ENCODE data around the gene YEATS4.

The YEATS4 gene

DNA sequence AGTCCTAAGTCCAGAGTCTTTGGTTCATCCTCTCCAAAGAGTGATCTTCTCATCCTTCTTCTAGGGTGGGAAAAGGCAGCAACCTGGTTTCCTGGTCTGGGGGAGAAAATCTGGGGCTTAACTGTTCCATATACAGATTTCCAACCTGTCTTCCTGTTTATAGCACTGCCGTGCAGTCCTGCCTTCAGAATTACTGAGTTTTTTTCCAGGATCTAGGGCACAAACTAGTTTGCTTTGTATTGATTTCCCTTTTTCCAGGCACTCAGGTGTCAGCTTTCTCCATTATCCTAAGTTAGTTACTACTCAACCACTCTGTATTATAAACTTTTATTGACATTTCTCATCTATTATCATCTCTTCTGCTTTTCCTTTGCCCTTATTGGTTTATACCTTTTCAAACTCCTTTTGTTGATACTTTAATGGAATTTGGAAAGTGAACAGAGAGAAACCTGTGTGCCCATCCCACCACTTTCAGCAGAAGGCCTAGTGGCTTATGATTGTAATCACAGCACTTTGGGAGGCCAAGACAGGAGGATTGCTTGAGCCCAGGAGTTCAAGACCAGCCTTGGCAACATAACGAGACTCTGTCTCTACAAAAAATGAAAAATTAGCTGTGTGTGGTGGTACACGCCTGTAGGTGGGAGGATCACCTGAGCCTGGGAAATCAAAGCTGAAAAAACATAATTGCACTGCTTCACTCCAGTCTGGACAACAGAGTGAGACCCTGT lies 15.5 kb upstream of the YEATS4 start:
- Histone ChIP-seq H3K36me3 (ENCODE audit: insufficient read depth, low read depth, low read length) (no peaks in the 10 kb centered on the region), H3K9me3 (ENCODE audit: insufficient read depth, low read depth, low read length) (no peaks in the 10 kb centered on the region), H3K27me3 (ENCODE audit: insufficient read depth, low read length) (no peaks in the 10 kb centered on the region), H3K4me1 (ENCODE audit: insufficient read depth, low read length) (no peaks in the 10 kb centered on the region), H3K9ac (ENCODE audit: low read depth, low read length) (no peak overlapping the region), H3K4me3 (ENCODE audit: low read length) (no peak overlapping the region), H3K27ac (ENCODE audit: low read length) (no peak overlapping the region)

GRCh38 chr12:69345077-69345476 lies 14.5 kb upstream of the YEATS4 start:
- no peaks in the 10 kb centered on the region for H3K4me1 ChIP-seq (ENCODE audit: insufficient read depth, low read length)
- no peak overlapping the region for H3K9ac ChIP-seq (ENCODE audit: low read depth, low read length)
- no peak overlapping the region for H3K27ac ChIP-seq (ENCODE audit: low read length)
- no peaks in the 10 kb centered on the region for H3K36me3 ChIP-seq (ENCODE audit: insufficient read depth, low read depth, low read length)
- H3K27me3 ChIP-seq (ENCODE audit: insufficient read depth, low read length), result no peaks in the 10 kb centered on the region
- no peak overlapping the region for H3K4me3 ChIP-seq (ENCODE audit: low read length)
- no peaks in the 10 kb centered on the region for H3K9me3 ChIP-seq (ENCODE audit: insufficient read depth, low read depth, low read length)

DNA sequence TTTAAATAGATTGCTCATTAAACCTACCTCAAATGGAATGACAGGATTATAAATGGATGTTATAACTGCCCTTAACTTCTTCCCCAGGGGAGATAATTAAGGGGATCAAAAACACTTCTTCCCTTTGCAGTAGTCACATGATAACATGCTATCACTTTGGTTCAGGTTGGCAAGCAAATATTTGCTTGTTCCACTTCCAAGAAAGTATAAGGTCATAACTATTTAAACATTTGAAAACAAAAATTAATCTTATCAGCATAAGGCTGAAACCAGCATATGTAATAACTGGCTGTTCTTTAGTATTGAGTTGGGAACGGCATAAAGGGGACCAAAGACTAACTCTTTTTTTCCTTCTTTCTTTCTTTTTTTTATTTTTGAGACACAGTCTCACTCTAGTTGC lies 13.8 kb upstream of the YEATS4 start:
- Histone ChIP-seq H3K4me3 (ENCODE audit: low read length) (no peak overlapping the region), H3K27ac (ENCODE audit: low read length) (no peak overlapping the region), H3K27me3 (ENCODE audit: insufficient read depth, low read length) (no peaks in the 10 kb centered on the region), H3K36me3 (ENCODE audit: insufficient read depth, low read depth, low read length) (no peaks in the 10 kb centered on the region), H3K9me3 (ENCODE audit: insufficient read depth, low read depth, low read length) (no peaks in the 10 kb centered on the region), H3K4me1 (ENCODE audit: insufficient read depth, low read length) (no peaks in the 10 kb centered on the region), H3K9ac (ENCODE audit: low read depth, low read length) (no peak overlapping the region)

GRCh38 chr12:69348162-69348938 lies 11.2 kb upstream of the YEATS4 start, which contains the start of gene LYZ:
LYZ (plus strand) TSS chr12:69348381; CDS start chr12:69348409, 28 bp downstream.
- Histone ChIP-seq H3K9ac (ENCODE audit: low read depth, low read length) (no peak within 1 kb of the TSS), H3K36me3 (ENCODE audit: insufficient read depth, low read depth, low read length) (no peaks in the 10 kb centered on the region), H3K4me3 (ENCODE audit: low read length) (no peak within 1 kb of the TSS), H3K9me3 (ENCODE audit: insufficient read depth, low read depth, low read length) (no peaks in the 10 kb centered on the region), H3K4me1 (ENCODE audit: insufficient read depth, low read length) (no peaks in the 10 kb centered on the region), H3K27me3 (ENCODE audit: insufficient read depth, low read length) (no peaks in the 10 kb centered on the region), H3K27ac (ENCODE audit: low read length) (no peak within 1 kb of the TSS)

- no peak overlapping the region for H3K9ac ChIP-seq (ENCODE audit: low read depth, low read length)
Measured at GRCh38 chr12:69350002-69350626, 9.4 kb upstream of the YEATS4 start.

GRCh38 chr12:69350777-69351176 lies 8.8 kb upstream of the YEATS4 start:
- Histone ChIP-seq H3K9me3 (ENCODE audit: insufficient read depth, low read depth, low read length) (no peaks in the 10 kb centered on the region), H3K4me1 (ENCODE audit: insufficient read depth, low read length) (no peaks in the 10 kb centered on the region), H3K27me3 (ENCODE audit: insufficient read depth, low read length) (no peaks in the 10 kb centered on the region), H3K36me3 (ENCODE audit: insufficient read depth, low read depth, low read length) (no peaks in the 10 kb centered on the region), H3K27ac (ENCODE audit: low read length) (no peak overlapping the region), H3K4me3 (ENCODE audit: low read length) (no peak overlapping the region), H3K9ac (ENCODE audit: low read depth, low read length) (no peak overlapping the region)

More at GRCh38 chr12:69350002-69350626, 9.4 kb upstream of the YEATS4 start:
- Histone ChIP-seq H3K9me3 (ENCODE audit: insufficient read depth, low read depth, low read length) (no peaks in the 10 kb centered on the region), H3K4me3 (ENCODE audit: low read length) (no peak overlapping the region), H3K27me3 (ENCODE audit: insufficient read depth, low read length) (no peaks in the 10 kb centered on the region), H3K4me1 (ENCODE audit: insufficient read depth, low read length) (no peaks in the 10 kb centered on the region), H3K36me3 (ENCODE audit: insufficient read depth, low read depth, low read length) (no peaks in the 10 kb centered on the region), H3K27ac (ENCODE audit: low read length) (no peak overlapping the region)

DNA sequence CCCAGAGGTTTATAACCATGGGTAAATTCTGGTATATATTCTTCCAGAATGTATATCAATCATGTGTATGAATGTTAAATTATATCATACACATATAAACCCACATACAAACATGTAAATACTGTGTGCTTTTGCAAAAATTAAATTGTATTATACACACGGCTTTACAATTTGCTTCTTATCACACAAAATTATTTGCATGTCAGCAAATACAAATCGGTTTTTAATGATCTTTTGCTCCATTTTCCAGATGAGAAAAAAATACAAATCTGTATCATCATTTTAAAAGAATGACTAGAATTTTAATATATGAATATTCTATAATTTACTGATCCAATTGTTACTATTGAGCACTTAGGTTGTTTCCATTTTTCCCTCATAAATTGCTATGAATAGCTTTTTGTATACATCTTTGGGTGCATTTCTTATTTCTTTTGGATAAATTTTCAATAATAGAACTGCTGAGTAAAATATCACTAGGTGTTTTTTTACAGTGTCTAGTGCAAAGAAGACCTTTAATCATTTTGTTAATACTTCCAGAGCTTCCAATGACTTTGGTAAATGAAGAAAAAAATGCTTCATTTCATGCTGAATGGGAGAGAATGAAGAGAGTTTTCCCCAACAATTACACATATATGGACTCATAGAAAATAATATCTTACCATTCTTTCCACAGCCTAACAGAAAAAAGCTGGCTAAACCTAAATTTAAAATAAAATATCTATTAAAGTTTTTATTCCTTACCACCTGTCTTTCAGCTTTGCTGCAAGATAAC lies 7.9 kb upstream of the YEATS4 start:
- Histone ChIP-seq H3K9me3 (ENCODE audit: insufficient read depth, low read depth, low read length) (no peaks in the 10 kb centered on the region), H3K27me3 (ENCODE audit: insufficient read depth, low read length) (no peaks in the 10 kb centered on the region), H3K27ac (ENCODE audit: low read length) (no peak overlapping the region), H3K4me1 (ENCODE audit: insufficient read depth, low read length) (no peaks in the 10 kb centered on the region), H3K36me3 (ENCODE audit: insufficient read depth, low read depth, low read length) (no peaks in the 10 kb centered on the region), H3K9ac (ENCODE audit: low read depth, low read length) (no peak overlapping the region), H3K4me3 (ENCODE audit: low read length) (no peak overlapping the region)

DNA sequence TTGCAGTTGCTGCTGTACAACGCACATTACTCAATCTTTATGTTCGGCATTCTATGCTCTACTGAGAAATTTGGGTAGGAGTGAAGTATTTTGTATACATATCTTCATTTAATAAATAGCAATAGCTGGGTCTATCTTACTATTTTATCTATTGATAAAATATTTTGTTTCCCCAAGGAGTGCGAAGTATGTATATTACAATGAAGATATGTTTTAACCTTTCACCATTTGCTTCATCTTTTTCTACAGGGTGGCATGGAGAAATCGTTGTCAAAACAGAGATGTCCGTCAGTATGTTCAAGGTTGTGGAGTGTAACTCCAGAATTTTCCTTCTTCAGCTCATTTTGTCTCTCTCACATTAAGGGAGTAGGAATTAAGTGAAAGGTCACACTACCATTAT lies 6.6 kb upstream of the YEATS4 start:
- no peak overlapping the region for H3K27ac ChIP-seq (ENCODE audit: low read length)
- H3K4me3 ChIP-seq (ENCODE audit: low read length), result no peak overlapping the region
- no peaks in the 10 kb centered on the region for H3K4me1 ChIP-seq (ENCODE audit: insufficient read depth, low read length)
- no peaks in the 10 kb centered on the region for H3K36me3 ChIP-seq (ENCODE audit: insufficient read depth, low read depth, low read length)
- no peaks in the 10 kb centered on the region for H3K9me3 ChIP-seq (ENCODE audit: insufficient read depth, low read depth, low read length)
- no peaks in the 10 kb centered on the region for H3K27me3 ChIP-seq (ENCODE audit: insufficient read depth, low read length)
- H3K9ac ChIP-seq (ENCODE audit: low read depth, low read length), result no peak overlapping the region

GRCh38 chr12:69354172-69354555 lies 5.4 kb upstream of the YEATS4 start:
- no peak overlapping the region for H3K4me3 ChIP-seq (ENCODE audit: low read length)
- H3K9me3 ChIP-seq (ENCODE audit: insufficient read depth, low read depth, low read length), result no peaks in the 10 kb centered on the region
- peaks cover under 1% of the 10 kb centered on the region; the same call in 1 of the 2 replicates for H3K4me1 ChIP-seq (ENCODE audit: insufficient read depth, low read length)
- H3K27ac ChIP-seq (ENCODE audit: low read length), result no peak overlapping the region
- no peak overlapping the region for H3K9ac ChIP-seq (ENCODE audit: low read depth, low read length)
- H3K36me3 ChIP-seq (ENCODE audit: insufficient read depth, low read depth, low read length), result no peaks in the 10 kb centered on the region
- H3K27me3 ChIP-seq (ENCODE audit: insufficient read depth, low read length), result no peaks in the 10 kb centered on the region

- Histone ChIP-seq H3K9ac (ENCODE audit: low read depth, low read length) (no peak overlapping the region; the same call in 1 of the 2 replicates), H3K27ac (ENCODE audit: low read length) (no peak overlapping the region), H3K4me3 (ENCODE audit: low read length) (no peak overlapping the region), H3K9me3 (ENCODE audit: insufficient read depth, low read depth, low read length) (no peaks in the 10 kb centered on the region), H3K36me3 (ENCODE audit: insufficient read depth, low read depth, low read length) (no peaks in the 10 kb centered on the region), H3K4me1 (ENCODE audit: insufficient read depth, low read length) (peaks cover 3% of the 10 kb centered on the region; the same call in 1 of the 2 replicates), H3K27me3 (ENCODE audit: insufficient read depth, low read length) (no peaks in the 10 kb centered on the region)
Measured at GRCh38 chr12:69354556-69355187, 4.9 kb upstream of the YEATS4 start.

Measured in iPS-20b (cell line).